Activated CD4-positive, alpha-beta T cell treated with anti-CD3 and anti-CD28 coated beads for 1 hour (primary cell): Measurements from ENCODE around the gene KLHL21.
"Not testable (repeated sequence)": the region's sequence is repeated elsewhere in the genome, so short reads cannot be mapped to it uniquely, and the experiment has no call there.

Source experiments
- DNase-seq: peaks from one replicate; pipeline ENCODE4 v3.0.0-alpha.2; 2020

Gene KLHL21

DNA sequence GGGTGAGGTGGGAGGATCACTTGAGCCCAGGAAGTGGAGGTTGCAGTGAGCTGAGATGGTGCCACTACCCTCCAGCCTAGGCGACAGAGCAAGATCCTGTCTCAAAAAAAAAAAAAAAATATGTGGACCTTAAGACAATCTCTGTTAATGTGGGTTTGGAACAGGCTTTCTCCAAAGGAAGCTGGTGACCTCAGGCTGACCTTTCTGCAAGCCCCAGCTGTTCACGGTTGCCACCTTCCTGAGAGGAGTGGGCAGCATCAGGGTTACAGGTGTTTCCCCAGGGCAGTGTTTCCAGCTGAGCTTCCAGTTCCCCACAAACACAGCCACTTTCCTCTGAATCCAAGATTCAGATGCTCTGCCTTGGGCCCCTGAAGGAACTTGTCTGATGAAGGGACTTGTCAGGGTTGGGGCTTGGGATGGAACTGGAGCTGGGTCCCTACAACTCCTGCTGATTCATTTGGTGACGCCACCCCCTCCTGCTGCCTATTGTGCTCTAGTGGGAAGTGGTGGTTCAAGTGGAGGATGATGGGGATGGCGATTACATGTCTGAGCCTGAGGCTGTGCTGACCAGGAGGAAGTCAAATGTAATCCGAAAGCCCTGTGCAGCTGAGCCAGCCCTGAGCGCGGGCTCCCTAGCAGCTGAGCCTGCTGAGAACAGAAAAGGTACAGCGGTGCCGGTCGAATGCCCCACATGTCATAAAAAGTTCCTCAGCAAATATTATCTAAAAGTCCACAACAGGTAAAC is 20.9 kb downstream of the KLHL21 start:
- DNase-seq = no peak

- DNase-seq = no peak
Measured at GRCh38 chr1:6580593-6581409, 21.9 kb downstream of the KLHL21 start.

GRCh38 chr1:6580119-6580592 is 22.5 kb downstream of the KLHL21 start:
- DNase-seq = no peak

DNA sequence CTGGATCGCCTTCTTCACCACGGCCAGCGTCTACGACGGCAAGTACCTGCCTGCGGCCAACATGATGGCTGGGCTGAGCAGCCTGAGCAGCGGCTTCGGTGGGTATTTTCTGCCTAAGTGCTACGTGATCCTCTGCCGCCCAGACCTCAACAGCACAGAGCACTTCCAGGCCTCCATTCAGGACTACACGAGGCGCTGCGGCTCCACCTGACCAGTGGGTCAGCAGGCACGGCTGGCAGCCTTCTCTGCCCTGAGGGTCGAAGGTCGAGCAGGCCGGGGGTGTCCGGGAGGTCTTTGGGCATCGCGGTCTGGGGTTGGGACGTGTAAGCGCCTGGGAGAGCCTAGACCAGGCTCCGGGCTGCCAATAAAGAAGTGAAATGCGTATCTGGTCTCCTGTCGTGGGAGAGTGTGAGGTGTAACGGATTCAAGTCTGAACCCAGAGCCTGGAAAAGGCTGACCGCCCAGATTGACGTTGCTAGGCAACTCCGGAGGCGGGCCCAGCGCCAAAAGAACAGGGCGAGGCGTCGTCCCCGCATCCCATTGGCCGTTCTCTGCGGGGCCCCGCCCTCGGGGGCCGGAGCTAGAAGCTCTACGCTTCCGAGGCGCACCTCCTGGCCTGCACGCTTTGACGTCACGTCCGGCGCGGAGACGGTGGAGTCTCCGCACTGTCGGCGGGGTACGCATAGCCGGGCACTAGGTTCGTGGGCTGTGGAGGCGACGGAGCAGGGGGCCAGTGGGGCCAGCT is 23.1 kb downstream of the KLHL21 start, which contains the start of gene ZBTB48:
TSS of gene ZBTB48 (plus strand) at position 621 of the 745 bp plus-strand sequence. CDS start 616 bp downstream, outside the sequence.
- peak; percentile 95 for DNase-seq

DNA sequence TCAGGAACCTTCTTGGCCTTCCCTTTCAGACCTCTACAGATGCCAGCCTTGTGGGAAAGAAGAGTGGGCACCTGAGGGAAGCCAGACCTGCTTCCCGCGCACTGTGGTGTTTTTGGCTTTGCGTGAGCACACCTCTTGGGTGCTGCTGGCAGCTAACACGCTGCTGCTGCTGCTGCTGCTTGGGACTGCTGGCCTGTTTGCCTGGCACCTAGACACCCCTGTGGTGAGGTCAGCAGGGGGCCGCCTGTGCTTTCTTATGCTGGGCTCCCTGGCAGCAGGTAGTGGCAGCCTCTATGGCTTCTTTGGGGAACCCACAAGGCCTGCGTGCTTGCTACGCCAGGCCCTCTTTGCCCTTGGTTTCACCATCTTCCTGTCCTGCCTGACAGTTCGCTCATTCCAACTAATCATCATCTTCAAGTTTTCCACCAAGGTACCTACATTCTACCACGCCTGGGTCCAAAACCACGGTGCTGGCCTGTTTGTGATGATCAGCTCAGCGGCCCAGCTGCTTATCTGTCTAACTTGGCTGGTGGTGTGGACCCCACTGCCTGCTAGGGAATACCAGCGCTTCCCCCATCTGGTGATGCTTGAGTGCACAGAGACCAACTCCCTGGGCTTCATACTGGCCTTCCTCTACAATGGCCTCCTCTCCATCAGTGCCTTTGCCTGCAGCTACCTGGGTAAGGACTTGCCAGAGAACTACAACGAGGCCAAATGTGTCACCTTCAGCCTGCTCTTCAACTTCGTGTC is 23.9 kb downstream of the KLHL21 start:
- DNase-seq = no peak

DNA sequence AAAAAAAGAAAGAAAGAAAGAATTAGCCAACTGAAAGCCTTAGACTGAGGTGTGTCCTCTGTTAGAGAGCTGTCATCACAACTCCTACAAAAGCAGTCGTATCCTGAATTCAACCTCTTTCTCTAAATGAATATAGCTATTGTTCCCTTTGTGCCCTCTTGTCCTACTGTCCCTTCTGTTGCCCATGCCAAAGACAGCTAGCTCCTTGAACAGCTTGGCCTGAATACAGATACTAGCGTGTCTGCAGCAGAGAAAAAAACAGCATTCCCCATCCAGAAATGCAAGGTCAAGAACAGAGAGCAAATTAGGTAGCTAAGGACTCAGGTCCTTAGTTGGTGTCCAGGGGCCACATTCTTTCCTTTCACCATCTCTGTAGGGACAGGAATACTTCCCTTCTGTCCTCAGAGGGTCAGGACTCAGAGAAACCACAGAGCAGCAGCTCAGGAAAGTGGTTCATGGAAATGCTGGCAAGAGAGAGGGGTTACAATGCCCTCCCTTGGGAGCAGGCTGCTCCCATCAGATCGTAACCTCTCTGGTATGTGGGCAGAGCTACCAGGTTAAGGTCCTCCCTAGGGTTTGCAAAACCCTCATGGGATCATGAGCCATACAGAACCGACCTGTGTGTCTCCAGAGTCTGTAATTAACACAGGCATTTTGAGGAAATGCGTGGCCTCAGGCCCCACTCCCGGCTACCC is 24.7 kb downstream of the KLHL21 start:
- no peak for DNase-seq

DNA sequence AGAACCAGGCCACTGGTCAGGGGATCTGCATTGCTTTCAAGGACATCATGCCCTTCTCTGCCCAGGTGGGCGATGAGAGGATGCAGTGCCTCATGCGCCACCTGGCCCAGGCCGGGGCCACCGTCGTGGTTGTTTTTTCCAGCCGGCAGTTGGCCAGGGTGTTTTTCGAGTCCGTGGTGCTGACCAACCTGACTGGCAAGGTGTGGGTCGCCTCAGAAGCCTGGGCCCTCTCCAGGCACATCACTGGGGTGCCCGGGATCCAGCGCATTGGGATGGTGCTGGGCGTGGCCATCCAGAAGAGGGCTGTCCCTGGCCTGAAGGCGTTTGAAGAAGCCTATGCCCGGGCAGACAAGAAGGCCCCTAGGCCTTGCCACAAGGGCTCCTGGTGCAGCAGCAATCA is 27.9 kb downstream of the KLHL21 start:
- DNase-seq = no peak

GRCh38 chr1:6574025-6574620 is 28.5 kb downstream of the KLHL21 start:
- no peak for DNase-seq

DNA sequence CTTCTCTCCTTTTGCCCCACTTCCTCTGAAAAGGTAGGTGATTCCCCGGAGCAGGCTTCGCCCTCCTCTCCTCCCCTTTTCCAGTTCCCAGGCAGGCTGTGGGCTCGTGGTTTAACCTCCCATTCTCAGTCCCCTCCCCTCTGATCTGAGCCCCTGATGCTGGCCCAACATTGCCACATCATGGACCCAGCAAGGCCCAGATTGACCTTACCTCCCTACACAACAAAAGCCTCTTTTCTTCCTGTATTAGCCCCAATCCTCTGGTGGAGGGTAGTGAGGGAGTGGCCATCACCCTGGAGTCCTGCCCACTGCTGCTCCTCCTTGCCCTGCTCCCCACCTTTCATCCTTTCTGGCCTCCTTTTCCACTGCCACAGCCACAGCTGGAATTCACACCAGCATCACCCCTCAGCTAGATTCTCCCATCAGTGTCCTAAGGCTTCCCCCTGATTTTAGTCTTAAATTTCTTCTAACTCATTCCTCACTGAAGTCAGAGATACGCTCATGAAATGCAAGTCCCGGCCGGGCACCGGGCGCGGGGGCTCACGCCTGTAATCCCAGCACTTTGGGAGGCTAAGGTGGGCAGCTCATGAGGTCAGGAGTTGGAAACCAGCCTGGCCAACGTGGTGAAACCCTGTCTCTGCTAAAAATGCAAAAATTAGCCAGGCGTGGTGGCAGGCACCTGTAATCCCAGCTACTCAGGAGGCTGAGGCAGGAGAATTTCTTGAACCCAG is 29.9 kb downstream of the KLHL21 start:
- DNase-seq = no peak

- no peak for DNase-seq
Measured at GRCh38 chr1:6570987-6571386, 31.7 kb downstream of the KLHL21 start.

DNA sequence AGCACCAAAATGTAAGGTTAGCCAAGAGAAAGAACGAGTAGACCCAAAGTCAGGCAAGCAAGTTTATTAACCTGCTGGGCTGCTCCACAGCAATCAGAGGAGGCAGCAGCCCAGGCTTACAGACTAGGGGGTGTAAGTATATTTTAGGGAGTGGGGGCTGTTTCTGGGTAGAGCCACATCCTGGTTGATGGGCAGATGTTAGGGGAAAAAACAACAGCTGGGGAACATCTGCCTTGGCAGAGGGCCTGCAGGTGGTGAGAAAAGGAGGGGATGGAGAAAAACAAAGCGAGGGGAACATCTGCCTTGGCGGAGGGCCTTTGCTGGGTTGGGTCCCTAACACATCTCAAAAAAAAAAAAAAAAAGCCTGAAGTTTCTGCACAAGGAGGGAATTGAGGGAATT is 32.6 kb downstream of the KLHL21 start:
- DNase-seq = no peak

DNA sequence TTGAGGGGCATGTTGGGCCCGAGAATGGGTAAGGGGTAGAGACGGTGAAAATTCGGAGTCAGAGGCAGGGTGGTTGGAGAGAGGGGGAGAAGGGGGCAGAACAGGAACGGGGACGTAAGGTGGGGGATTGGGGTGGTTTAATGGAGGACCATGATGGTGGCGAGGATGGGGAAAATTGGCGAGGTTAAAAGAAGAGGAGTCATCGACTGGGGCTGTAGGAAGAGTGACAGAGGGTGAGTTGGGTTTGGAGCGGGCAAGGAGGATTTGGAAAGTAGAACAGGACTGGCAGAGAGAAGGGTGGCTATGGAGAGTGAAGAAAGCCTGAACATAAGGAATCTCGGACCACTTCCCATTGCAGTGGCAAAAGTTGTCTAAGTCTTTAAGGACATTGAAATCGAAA is 33.6 kb downstream of the KLHL21 start:
- no peak for DNase-seq

- no peak for DNase-seq
Measured at GRCh38 chr1:6560267-6560666, 42.4 kb downstream of the KLHL21 start.

DNA sequence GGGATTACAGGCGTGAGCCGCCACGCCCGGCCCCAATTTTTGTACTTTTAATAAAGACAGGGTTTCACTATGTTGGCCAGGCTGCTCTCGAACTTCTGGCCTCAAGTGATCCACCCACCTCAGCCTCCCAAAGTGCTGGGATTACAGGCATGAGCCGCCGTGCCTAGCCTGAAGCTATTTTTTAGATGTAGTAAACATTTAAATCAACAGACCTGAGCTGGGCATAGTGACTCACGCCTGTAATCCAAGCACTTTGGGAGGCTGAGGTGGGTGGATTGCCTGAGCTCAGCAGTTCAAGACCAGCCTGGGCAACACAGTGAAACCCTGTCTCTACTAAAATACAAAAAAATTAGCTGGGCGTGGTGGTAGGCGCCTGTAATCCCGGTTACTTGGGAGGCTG is 43.5 kb downstream of the KLHL21 start:
- not testable (repeated sequence) for DNase-seq

DNA sequence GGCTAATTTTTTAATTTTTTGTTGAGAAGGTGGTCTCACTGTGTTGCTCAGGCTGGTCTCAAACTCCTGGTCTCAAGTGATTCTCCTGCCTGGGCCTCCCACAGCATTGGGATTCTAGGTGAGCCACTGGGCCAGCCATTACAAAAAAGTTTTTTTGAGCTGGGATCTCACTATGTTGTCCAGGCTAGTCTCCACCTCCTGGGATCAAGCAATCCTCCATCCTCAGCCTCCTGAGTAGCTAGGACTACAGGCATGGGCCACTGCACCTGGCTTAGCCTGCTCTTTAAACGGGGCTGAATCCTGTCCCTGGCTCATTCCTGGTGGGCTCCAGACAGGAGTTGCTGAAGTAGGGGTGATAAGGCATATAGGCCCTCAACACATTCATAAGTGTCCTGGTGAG is 45.1 kb downstream of the KLHL21 start:
- no peak for DNase-seq

DNA sequence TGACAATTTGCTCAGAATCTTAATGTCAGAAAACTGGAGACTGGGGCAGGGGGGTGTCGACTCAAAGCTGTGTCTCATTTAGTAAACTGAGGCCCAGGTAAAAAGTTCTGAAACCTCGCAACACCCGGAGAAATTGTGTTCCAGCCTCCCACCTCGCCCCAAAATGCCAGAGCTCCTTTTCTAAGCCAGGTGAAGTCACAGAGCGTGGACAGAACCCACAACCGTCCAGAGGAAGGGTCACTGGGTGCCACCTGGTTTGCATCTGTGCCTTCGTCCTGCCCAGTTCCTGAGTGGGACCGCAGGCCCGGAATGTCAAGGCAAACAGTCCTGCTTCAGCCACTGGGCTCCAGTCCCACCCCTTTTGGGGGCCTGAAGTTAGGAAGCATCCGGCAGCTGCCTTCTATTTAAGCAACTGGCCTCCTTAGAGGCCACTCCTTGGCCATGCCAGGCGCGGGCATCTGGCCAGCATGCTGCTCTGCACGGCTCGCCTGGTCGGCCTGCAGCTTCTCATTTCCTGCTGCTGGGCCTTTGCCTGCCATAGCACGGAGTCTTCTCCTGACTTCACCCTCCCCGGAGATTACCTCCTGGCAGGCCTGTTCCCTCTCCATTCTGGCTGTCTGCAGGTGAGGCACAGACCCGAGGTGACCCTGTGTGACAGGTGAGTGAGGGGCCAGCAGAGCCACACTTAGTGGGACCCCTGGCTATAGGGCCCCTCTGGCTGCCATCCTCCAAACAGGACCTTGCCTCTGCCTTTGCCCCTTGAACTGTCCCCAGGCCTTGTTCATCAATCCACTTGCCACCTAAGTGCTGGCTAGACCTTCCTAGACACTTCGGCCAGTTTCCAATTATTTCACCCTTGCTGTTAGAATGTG is 47.5 kb downstream of the KLHL21 start, which contains the start of gene TAS1R1:
TSS of gene TAS1R1 (plus strand) at position 401 of the 872 bp plus-strand sequence. CDS start at position 468, 67 bp downstream.
- DNase-seq = no peak

- DNase-seq = peak; percentile 92
Measured at GRCh38 chr1:6554031-6554906, 48.4 kb downstream of the KLHL21 start, which contains the start of gene NOL9. NOL9 (minus strand) TSS chr1:6554513; CDS start chr1:6554502, 11 bp downstream.

DNA sequence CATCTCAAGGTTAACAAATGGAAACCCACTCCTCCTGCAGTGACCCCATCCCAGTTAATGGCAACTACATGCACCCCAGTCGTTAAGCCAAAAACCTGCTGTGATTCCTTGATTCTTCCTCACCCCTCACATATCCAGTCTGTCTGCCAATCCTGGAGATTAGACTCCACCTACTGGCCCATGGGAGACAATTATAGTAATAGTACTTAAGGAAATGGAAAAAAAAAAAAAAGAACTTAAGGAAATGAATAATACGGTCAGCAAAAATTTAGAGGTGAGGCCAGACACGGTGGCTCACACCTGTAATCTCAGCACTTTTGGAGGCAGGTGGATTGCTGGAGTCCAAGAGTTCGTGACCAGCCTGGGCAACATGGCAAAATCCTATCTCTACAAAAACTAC is 55.4 kb downstream of the KLHL21 start:
- DNase-seq = no peak
